GM12878 (cell line): Measurements from ENCODE around the gene XRCC4. TPM values are rescaled to one million over a fixed set of nuclear protein-coding genes. Genes with fewer than 3 reads are reported as not detected.
"Not testable (repeated sequence)": the region's sequence is repeated elsewhere in the genome, so short reads cannot be mapped to it uniquely, and the experiment has no call there.

ENCODE experiments used
- ATAC-seq: fragments of 200-7000 bp; cut with Tn5 transposase; 3 replicates; pipeline ENCODE4 v1.9.1; 2020; ENCODE audit warnings: mild to moderate bottlenecking, moderate library complexity
- BruUV-seq: library from RNA; stranded (reverse); fragments of 400-500 nt; replicated peaks from 2 replicates; lab custom pipeline; 2021; lab: Mats Ljungman, UMichigan
- CTCF ChIA-PET: fragments of 300-600 bp; sonication (Branson Sonifier 250); formaldehyde crosslinking; extraction: SDS; loops from one replicate; lab custom pipeline; 2021; ENCODE audit warnings: inconsistent platforms; lab: Yijun Ruan, JAX
- POLR2A ChIA-PET: fragments of 350-600 bp; formaldehyde crosslinking; extraction: SDS; loops from one replicate; lab custom pipeline; 2021; ENCODE audit warnings: inconsistent platforms; lab: Charles Lee
- RAD21 ChIA-PET: fragments of 300-600 bp; sonication (Branson Sonifier 250); formaldehyde crosslinking; loops from one replicate; lab custom pipeline; 2023; ENCODE audit warnings: antibody characterized with exemption; ENCODE audit not compliant: unreplicated experiment; lab: Charles Lee
- SMC1A ChIA-PET: fragments of 300-600 bp; sonication (Branson Sonifier 250); formaldehyde crosslinking; loops from one replicate; lab custom pipeline; 2023; ENCODE audit not compliant: unreplicated experiment, uncharacterized antibody; lab: Charles Lee
- DNase-seq: peaks from one replicate; pipeline ENCODE4 v3.0.0-alpha.2; 2011; ENCODE audit warnings: low read depth, low spot score
- FAIRE-seq: peaks from 3 replicates; lab custom pipeline; 2011; peaks lifted over from hg19 to GRCh38; lab: Jason Lieb, UNC
- H2AFZ ChIP-seq: 2 replicates; pipeline ENCODE4 v1.6.0; 2011; ENCODE audit warnings: low read depth, low read length, control low read depth; ENCODE audit not compliant: control insufficient read depth
- H3K27ac ChIP-seq: 2 replicates; pipeline ENCODE4 v1.5.1; 2011; ENCODE audit warnings: control low read depth; ENCODE audit not compliant: control insufficient read depth, insufficient read depth
- H3K27me3 ChIP-seq, 2 experiments: replicated peaks in 1 of 2; 2 replicates each; pipeline versions ENCODE4 v1.6.0 to v1.6.1; 2011; ENCODE audit warnings: low read length in 1 of 2; ENCODE audit not compliant: control insufficient read depth in 2 of 2, insufficient read depth in 2 of 2
- H3K36me3 ChIP-seq, 2 experiments: 2 replicates each; pipeline ENCODE4 v1.5.1; 2011; ENCODE audit warnings: low read length in 1 of 2; ENCODE audit not compliant: control insufficient read depth in 2 of 2, insufficient read depth in 2 of 2
- H3K4me1 ChIP-seq: 2 replicates; pipeline ENCODE4 v1.6.1; 2011; ENCODE audit warnings: mild to moderate bottlenecking, low read length, moderate library complexity, mixed read lengths; ENCODE audit not compliant: control insufficient read depth, insufficient read depth
- H3K4me2 ChIP-seq: 2 replicates; pipeline ENCODE4 v1.6.0; 2011; ENCODE audit warnings: control low read depth; ENCODE audit not compliant: control insufficient read depth, insufficient read depth
- H3K4me3 ChIP-seq: fragments of 200-600 bp; sonication (generic); 2 replicates; pipeline ENCODE4 v1.5.1; 2016
- H3K79me2 ChIP-seq: 2 replicates; pipeline ENCODE4 v1.6.0; 2011; ENCODE audit warnings: low read length; ENCODE audit not compliant: control insufficient read depth, insufficient read depth
- H3K9ac ChIP-seq: 2 replicates; pipeline ENCODE4 v1.8.0; 2011; ENCODE audit warnings: low read length, control low read depth, mixed read lengths; ENCODE audit not compliant: control insufficient read depth, insufficient read depth
- H3K9me3 ChIP-seq: replicated peaks from 3 replicates; pipeline ENCODE4 v1.5.1; 2011; ENCODE audit warnings: mild to moderate bottlenecking, low read length; ENCODE audit not compliant: control insufficient read depth, insufficient read depth
- H4K20me1 ChIP-seq: 2 replicates; pipeline ENCODE4 v1.6.0; 2011; ENCODE audit not compliant: control insufficient read depth, insufficient read depth
- CBX3 ChIP-seq: fragments of 200-600 bp; sonication (generic); IDR thresholded peaks from 2 replicates; pipeline ENCODE4 v1.6.1; 2016; ENCODE audit warnings: low read depth, borderline replicate concordance
- DPF2 ChIP-seq: fragments of 450-650 bp; IDR thresholded peaks from 2 replicates; pipeline ENCODE4 v1.6.1; 2017; ENCODE audit warnings: mild to moderate bottlenecking
- FOXK2 ChIP-seq: fragments of 450-650 bp; IDR thresholded peaks from 2 replicates; pipeline ENCODE4 v1.6.1; 2017; ENCODE audit warnings: mild to moderate bottlenecking, moderate library complexity
- LARP7 ChIP-seq: fragments of 450-650 bp; IDR thresholded peaks from 2 replicates; pipeline ENCODE4 v1.6.1; 2017; ENCODE audit warnings: mild to moderate bottlenecking
- PAX8 ChIP-seq: fragments of 450-650 bp; IDR thresholded peaks from 2 replicates; pipeline ENCODE4 v1.6.1; 2017; ENCODE audit warnings: mild to moderate bottlenecking, moderate library complexity
- SIN3A ChIP-seq: IDR thresholded peaks from 2 replicates; pipeline ENCODE4 v1.6.1; 2012; ENCODE audit warnings: low read depth, low read length, improper control_type of control experiment
- WRNIP1 ChIP-seq: IDR thresholded peaks from 2 replicates; pipeline ENCODE4 v1.6.1; 2011; ENCODE audit warnings: low read depth, low read length, improper control_type of control experiment, borderline replicate concordance
- ZSCAN29 ChIP-seq: fragments of 450-650 bp; IDR thresholded peaks from 2 replicates; pipeline ENCODE4 v1.6.1; 2017; ENCODE audit warnings: mild to moderate bottlenecking, moderate library complexity
- WGBS: methylation state at CpG from one replicate; pipeline ENCODE4 v1.1.6; 2016; ENCODE audit warnings: low lambda C conversion rate; ENCODE audit not compliant: insufficient replicate concordance, insufficient coverage; ENCODE audit errors: missing lambda C conversion rate; 5-methylcytosine and 5-hydroxymethylcytosine counted together
- in situ Hi-C: fragments of 300-500 bp; cut with MboI; formaldehyde crosslinking; loops from 9 replicates; pipeline ENCODE4 v1.14.3; 2018; ENCODE audit warnings: mixed read lengths
- intact Hi-C: fragments of 100-400 bp; cut with micrococcal nuclease; formaldehyde crosslinking; loops from one replicate; pipeline ENCODE4 v1.14.2; 2022; ENCODE audit not compliant: unreplicated experiment
- polyA plus RNA-seq, 11 experiments: library from polyadenylated mRNA; depleted of rRNA in 4 of 11; unstranded in 6 of 11; stranded (reverse) in 5 of 11; fragments of >200 nt; fragmentation: Nextera tagmentation in 4 of 11; fragmentation: Illumina TruSeq in 1 of 11; extraction: Ambion mirVana in 4 of 11; extraction: Trizol in 1 of 11; gene quantifications; 1 replicate in 1 of 11; 2 replicates in 10 of 11; pipeline versions ENCODE4 v1.2.1 to v1.2.3, GENCODE V29; 2011 to 2016; ENCODE audit warnings: inconsistent platforms in 2 of 11, missing spikeins in 2 of 11, low read depth in 1 of 11
- total RNA-seq, 4 experiments: library from RNA; depleted of rRNA in 3 of 4; stranded (reverse); fragments of >200 nt in 3 of 4; fragmentation: Illumina TruSeq in 1 of 4; extraction: Trizol in 1 of 4; gene quantifications; 2 replicates each; pipeline versions ENCODE4 v1.2.1 to v1.2.3, GENCODE V29; 2013 to 2021
- TF ChIP-seq, protein P1 (sequence below), 3 experiments: IDR thresholded peaks in 2 of 3; conservative IDR thresholded peaks in 1 of 3; 2 replicates each; pipeline ENCODE4 v1.5.1; 2011; ENCODE audit warnings: low read depth in 3 of 3, low read length in 3 of 3, mild to moderate bottlenecking in 3 of 3, control low read depth in 2 of 3, moderate library complexity in 2 of 3, inconsistent platforms in 1 of 3, mixed read lengths in 1 of 3; ENCODE audit not compliant: control insufficient read depth in 2 of 3, insufficient read depth in 1 of 3; ENCODE audit errors: extremely low read depth in 1 of 3
- TF ChIP-seq, protein P2 (sequence below): fragments of 450-650 bp; formaldehyde crosslinking; IDR thresholded peaks from 2 replicates; pipeline ENCODE4 v1.4.0; 2022; ENCODE audit warnings: mild to moderate bottlenecking, moderate library complexity

XRCC4 gene
- total and polyA plus RNA-seq, 10 of the 15 experiments (the other 5 are each of a cell fraction or from before 2014, with no cell fraction given) = 12.1 to 53.6 (median 25.8) TPM

DNA sequence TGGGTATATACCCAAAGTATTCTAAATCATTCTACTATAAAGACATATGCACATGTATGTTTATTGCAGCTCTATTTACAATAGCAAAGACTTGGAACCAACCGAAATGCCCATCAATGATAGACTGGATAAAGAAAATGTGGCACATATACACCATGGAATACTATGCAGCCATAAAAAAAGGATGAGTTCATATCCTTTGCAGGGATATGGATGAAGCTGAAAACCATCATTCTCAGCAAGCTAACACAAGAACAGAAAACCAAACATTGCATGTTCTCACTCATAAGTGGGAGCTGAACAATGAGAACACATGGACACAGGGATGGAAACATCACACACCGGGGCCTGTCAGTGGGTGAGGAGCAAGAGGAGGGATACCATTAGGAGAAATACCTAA lies 180.3 kb downstream of the XRCC4 start:
- H3K4me1 ChIP-seq, H3K79me2 ChIP-seq, BruUV-seq, H3K9me3 ChIP-seq, POLR2A ChIA-PET, H3K9ac ChIP-seq, RAD21 ChIA-PET, ATAC-seq, intact Hi-C loops, H3K4me2 ChIP-seq, H4K20me1 ChIP-seq, in situ Hi-C loops, H3K4me3 ChIP-seq, DNase-seq, H3K27ac ChIP-seq, H3K36me3 ChIP-seq, H3K27me3 ChIP-seq, SMC1A ChIA-PET, H2AFZ ChIP-seq, FAIRE-seq, CTCF ChIA-PET: not testable (repeated sequence)
- 100% methylated on average over 2 of the region's 2 CpGs for WGBS

DNA sequence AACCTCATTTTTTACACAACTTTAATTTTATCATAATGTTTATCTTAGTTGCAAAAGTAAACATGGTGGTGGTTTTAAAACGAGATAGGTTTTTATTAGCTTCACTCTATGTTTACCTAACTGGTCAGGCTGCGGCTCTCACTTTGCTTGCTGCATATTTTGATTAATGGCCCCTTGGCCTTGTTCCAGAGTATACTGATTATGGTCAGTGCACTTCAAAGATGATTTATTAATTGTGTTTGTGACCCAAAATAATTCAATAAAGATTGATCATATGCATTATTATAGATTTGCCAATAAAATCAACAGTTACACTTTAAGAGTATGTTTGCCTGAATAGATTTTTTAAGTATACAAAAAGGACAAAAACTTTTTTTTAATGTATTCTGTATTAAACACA lies 188.0 kb downstream of the XRCC4 start:
- BruUV-seq = no TSS peak
- ChIA-PET RAD21 (no interaction called here), SMC1A (interaction anchor here (1.0 kb wide), 1 partner anchor 14 kb away, joined by 3 read pairs; no protein-coding TSS in a partner anchor), POLR2A (no interaction called here), CTCF (no interaction called here)
- Histone ChIP-seq H3K79me2 (no peaks in the 10 kb centered on the region), H3K27ac (no peak overlapping the region), H3K4me2 (no peak overlapping the region), H4K20me1 (no peaks in the 10 kb centered on the region), H3K27me3 (no peaks in the 10 kb centered on the region), H3K36me3 (no peaks in the 10 kb centered on the region), H3K4me1 (no peaks in the 10 kb centered on the region), H3K9ac (no peak overlapping the region), H3K9me3 (no peaks in the 10 kb centered on the region), H3K4me3 (no peak overlapping the region), H2AFZ (no peak overlapping the region)
- no peak for FAIRE-seq
- no peak for DNase-seq
- in situ Hi-C loops = no loop called here
- 97% methylated on average over 2 of the region's 2 CpGs for WGBS
- no peak for ATAC-seq
- TF ChIP-seq, protein P1, sequence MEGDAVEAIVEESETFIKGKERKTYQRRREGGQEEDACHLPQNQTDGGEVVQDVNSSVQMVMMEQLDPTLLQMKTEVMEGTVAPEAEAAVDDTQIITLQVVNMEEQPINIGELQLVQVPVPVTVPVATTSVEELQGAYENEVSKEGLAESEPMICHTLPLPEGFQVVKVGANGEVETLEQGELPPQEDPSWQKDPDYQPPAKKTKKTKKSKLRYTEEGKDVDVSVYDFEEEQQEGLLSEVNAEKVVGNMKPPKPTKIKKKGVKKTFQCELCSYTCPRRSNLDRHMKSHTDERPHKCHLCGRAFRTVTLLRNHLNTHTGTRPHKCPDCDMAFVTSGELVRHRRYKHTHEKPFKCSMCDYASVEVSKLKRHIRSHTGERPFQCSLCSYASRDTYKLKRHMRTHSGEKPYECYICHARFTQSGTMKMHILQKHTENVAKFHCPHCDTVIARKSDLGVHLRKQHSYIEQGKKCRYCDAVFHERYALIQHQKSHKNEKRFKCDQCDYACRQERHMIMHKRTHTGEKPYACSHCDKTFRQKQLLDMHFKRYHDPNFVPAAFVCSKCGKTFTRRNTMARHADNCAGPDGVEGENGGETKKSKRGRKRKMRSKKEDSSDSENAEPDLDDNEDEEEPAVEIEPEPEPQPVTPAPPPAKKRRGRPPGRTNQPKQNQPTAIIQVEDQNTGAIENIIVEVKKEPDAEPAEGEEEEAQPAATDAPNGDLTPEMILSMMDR (IDR thresholded peaks at IDR 0.05 in 2 of 3, conservative IDR thresholded peaks at IDR 0.05 in 1 of 3; ENCODE audit: control insufficient read depth in 2 of 3, extremely low read depth in 1 of 3, insufficient read depth in 1 of 3, low read depth in 3 of 3, low read length in 3 of 3) = no peak
- TF ChIP-seq PAX8 = no peak
- TF ChIP-seq LARP7 = no peak
- TF ChIP-seq WRNIP1 = no peak
- TF ChIP-seq, protein P2, sequence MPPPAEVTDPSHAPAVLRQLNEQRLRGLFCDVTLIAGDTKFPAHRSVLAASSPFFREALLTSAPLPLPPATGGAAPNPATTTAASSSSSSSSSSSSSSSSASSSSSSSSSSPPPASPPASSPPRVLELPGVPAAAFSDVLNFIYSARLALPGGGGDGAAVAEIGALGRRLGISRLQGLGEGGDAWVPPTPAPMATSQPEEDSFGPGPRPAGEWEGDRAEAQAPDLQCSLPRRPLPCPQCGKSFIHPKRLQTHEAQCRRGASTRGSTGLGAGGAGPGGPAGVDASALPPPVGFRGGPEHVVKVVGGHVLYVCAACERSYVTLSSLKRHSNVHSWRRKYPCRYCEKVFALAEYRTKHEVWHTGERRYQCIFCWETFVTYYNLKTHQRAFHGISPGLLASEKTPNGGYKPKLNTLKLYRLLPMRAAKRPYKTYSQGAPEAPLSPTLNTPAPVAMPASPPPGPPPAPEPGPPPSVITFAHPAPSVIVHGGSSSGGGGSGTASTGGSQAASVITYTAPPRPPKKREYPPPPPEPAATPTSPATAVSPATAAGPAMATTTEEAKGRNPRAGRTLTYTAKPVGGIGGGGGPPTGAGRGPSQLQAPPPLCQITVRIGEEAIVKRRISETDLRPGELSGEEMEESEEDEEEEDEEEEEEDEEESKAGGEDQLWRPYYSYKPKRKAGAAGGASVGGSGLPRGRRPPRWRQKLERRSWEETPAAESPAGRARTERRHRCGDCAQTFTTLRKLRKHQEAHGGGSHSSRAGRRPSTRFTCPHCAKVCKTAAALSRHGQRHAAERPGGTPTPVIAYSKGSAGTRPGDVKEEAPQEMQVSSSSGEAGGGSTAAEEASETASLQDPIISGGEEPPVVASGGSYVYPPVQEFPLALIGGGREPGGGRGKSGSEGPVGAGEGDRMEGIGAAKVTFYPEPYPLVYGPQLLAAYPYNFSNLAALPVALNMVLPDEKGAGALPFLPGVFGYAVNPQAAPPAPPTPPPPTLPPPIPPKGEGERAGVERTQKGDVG (CRISPR knock-in tag) = no peak
- no peak for TF ChIP-seq ZSCAN29
- no peak for TF ChIP-seq SIN3A
- TF ChIP-seq CBX3 = no peak
- no peak for TF ChIP-seq FOXK2
- no peak for TF ChIP-seq DPF2
- intact Hi-C loops = no loop called here
